ENCODE results near the gene AFP. TPM values are rescaled to one million over a fixed set of nuclear protein-coding genes. Genes with fewer than 3 reads are reported as not detected.

Gene AFP
- total and polyA plus RNA-seq, 4 donors = 0.10 to 8.4 (median 3.5) TPM

GRCh38 chr4:73479323-73479722, 43.3 kb downstream of the AFP start:
- no peaks in the 10 kb centered on the region for H3K27me3 ChIP-seq (ENCODE audit: control insufficient read depth, insufficient read depth, low read length)
- no peak overlapping the region for H3K27ac ChIP-seq (ENCODE audit: low read depth, low read length)
- H3K4me1 ChIP-seq (ENCODE audit: control insufficient read depth, insufficient read depth, low read length) = no peaks in the 10 kb centered on the region
- peaks cover 2% of the 10 kb centered on the region for H3K9me3 ChIP-seq (ENCODE audit: control insufficient read depth, insufficient read depth, low read length)
- DNase-seq (ENCODE audit: low read depth in 4 of 6, low spot score in 6 of 6) = no peak
- H3K4me3 ChIP-seq (ENCODE audit: low read depth, low read length) = no peak overlapping the region
- 80% methylated on average over 1 of the region's 1 CpG for WGBS (ENCODE audit: insufficient coverage)
- no peaks in the 10 kb centered on the region for H3K36me3 ChIP-seq (ENCODE audit: control insufficient read depth, insufficient read depth, low read length)

- Histone ChIP-seq H3K27me3 (ENCODE audit: control insufficient read depth, insufficient read depth, low read length) (no peaks in the 10 kb centered on the region), H3K4me1 (ENCODE audit: control insufficient read depth, insufficient read depth, low read length) (no peaks in the 10 kb centered on the region), H3K9me3 (ENCODE audit: control insufficient read depth, insufficient read depth, low read length) (no peaks in the 10 kb centered on the region), H3K27ac (ENCODE audit: low read depth, low read length) (no peak within 1 kb of the TSS), H3K36me3 (ENCODE audit: control insufficient read depth, insufficient read depth, low read length) (no peaks in the 10 kb centered on the region), H3K4me3 (ENCODE audit: low read depth, low read length) (no peak within 1 kb of the TSS)
- WGBS (ENCODE audit: insufficient coverage) = no CpG with 5 or more reads among the region's 2 CpGs
- no peak for DNase-seq (ENCODE audit: low read depth in 4 of 6, low spot score in 6 of 6)
Observed at GRCh38 chr4:73481358-73481757, 45.3 kb downstream of the AFP start, which contains the start of gene AFM. TSS of gene AFM (plus strand) at chr4:73481745. CDS start at chr4:73481776, 31 bp downstream.

- H3K36me3 ChIP-seq (ENCODE audit: control insufficient read depth, insufficient read depth, low read length) = no peaks in the 10 kb centered on the region
- DNase-seq (ENCODE audit: low read depth in 4 of 6, low spot score in 6 of 6) = no peak
- H3K27ac ChIP-seq (ENCODE audit: low read depth, low read length) = no peak overlapping the region
- no peaks in the 10 kb centered on the region for H3K4me1 ChIP-seq (ENCODE audit: control insufficient read depth, insufficient read depth, low read length)
- H3K27me3 ChIP-seq (ENCODE audit: control insufficient read depth, insufficient read depth, low read length) = no peaks in the 10 kb centered on the region
- H3K9me3 ChIP-seq (ENCODE audit: control insufficient read depth, insufficient read depth, low read length) = no peaks in the 10 kb centered on the region
- no peak overlapping the region for H3K4me3 ChIP-seq (ENCODE audit: low read depth, low read length)
Observed at GRCh38 chr4:73485085-73485484, 49.1 kb downstream of the AFP start.

- Histone ChIP-seq H3K4me1 (ENCODE audit: control insufficient read depth, insufficient read depth, low read length) (no peaks in the 10 kb centered on the region), H3K4me3 (ENCODE audit: low read depth, low read length) (no peak overlapping the region), H3K36me3 (ENCODE audit: control insufficient read depth, insufficient read depth, low read length) (no peaks in the 10 kb centered on the region), H3K9me3 (ENCODE audit: control insufficient read depth, insufficient read depth, low read length) (no peaks in the 10 kb centered on the region), H3K27me3 (ENCODE audit: control insufficient read depth, insufficient read depth, low read length) (no peaks in the 10 kb centered on the region), H3K27ac (ENCODE audit: low read depth, low read length) (no peak overlapping the region)
- no peak for DNase-seq (ENCODE audit: low read depth in 4 of 6, low spot score in 6 of 6)
Observed at GRCh38 chr4:73485596-73485995, 49.6 kb downstream of the AFP start.

- Histone ChIP-seq H3K27ac (ENCODE audit: low read depth, low read length) (no peak overlapping the region), H3K4me1 (ENCODE audit: control insufficient read depth, insufficient read depth, low read length) (no peaks in the 10 kb centered on the region), H3K9me3 (ENCODE audit: control insufficient read depth, insufficient read depth, low read length) (no peaks in the 10 kb centered on the region), H3K27me3 (ENCODE audit: control insufficient read depth, insufficient read depth, low read length) (no peaks in the 10 kb centered on the region), H3K36me3 (ENCODE audit: control insufficient read depth, insufficient read depth, low read length) (no peaks in the 10 kb centered on the region), H3K4me3 (ENCODE audit: low read depth, low read length) (no peak overlapping the region)
- WGBS (ENCODE audit: insufficient coverage) = no CpG with 5 or more reads among the region's 1 CpG
- no peak for DNase-seq (ENCODE audit: low read depth in 4 of 6, low spot score in 6 of 6)
Observed at GRCh38 chr4:73486497-73486896, 50.5 kb downstream of the AFP start.

- Histone ChIP-seq H3K36me3 (ENCODE audit: control insufficient read depth, insufficient read depth, low read length) (no peaks in the 10 kb centered on the region), H3K27ac (ENCODE audit: low read depth, low read length) (no peak overlapping the region), H3K27me3 (ENCODE audit: control insufficient read depth, insufficient read depth, low read length) (no peaks in the 10 kb centered on the region), H3K4me3 (ENCODE audit: low read depth, low read length) (no peak overlapping the region), H3K9me3 (ENCODE audit: control insufficient read depth, insufficient read depth, low read length) (no peaks in the 10 kb centered on the region), H3K4me1 (ENCODE audit: control insufficient read depth, insufficient read depth, low read length) (no peaks in the 10 kb centered on the region)
- no CpG with 5 or more reads among the region's 1 CpG for WGBS (ENCODE audit: insufficient coverage)
- DNase-seq (ENCODE audit: low read depth in 4 of 6, low spot score in 6 of 6) = no peak
Observed at GRCh38 chr4:73487233-73487632, 51.2 kb downstream of the AFP start.

- no peak overlapping the region for H3K4me3 ChIP-seq (ENCODE audit: low read depth, low read length)
- 60% methylated on average over 1 of the region's 4 CpGs for WGBS (ENCODE audit: insufficient coverage)
- no peak overlapping the region for H3K27ac ChIP-seq (ENCODE audit: low read depth, low read length)
- no peaks in the 10 kb centered on the region for H3K27me3 ChIP-seq (ENCODE audit: control insufficient read depth, insufficient read depth, low read length)
- no peaks in the 10 kb centered on the region for H3K9me3 ChIP-seq (ENCODE audit: control insufficient read depth, insufficient read depth, low read length)
- no peaks in the 10 kb centered on the region for H3K36me3 ChIP-seq (ENCODE audit: control insufficient read depth, insufficient read depth, low read length)
- no peaks in the 10 kb centered on the region for H3K4me1 ChIP-seq (ENCODE audit: control insufficient read depth, insufficient read depth, low read length)
- DNase-seq (ENCODE audit: low read depth in 4 of 6, low spot score in 6 of 6) = no peak
Observed at GRCh38 chr4:73499996-73500765, 64.2 kb downstream of the AFP start.

- Histone ChIP-seq H3K4me3 (ENCODE audit: low read depth, low read length) (no peak overlapping the region), H3K27ac (ENCODE audit: low read depth, low read length) (no peak overlapping the region), H3K9me3 (ENCODE audit: control insufficient read depth, insufficient read depth, low read length) (no peaks in the 10 kb centered on the region), H3K36me3 (ENCODE audit: control insufficient read depth, insufficient read depth, low read length) (no peaks in the 10 kb centered on the region), H3K27me3 (ENCODE audit: control insufficient read depth, insufficient read depth, low read length) (no peaks in the 10 kb centered on the region), H3K4me1 (ENCODE audit: control insufficient read depth, insufficient read depth, low read length) (no peaks in the 10 kb centered on the region)
- no peak for DNase-seq (ENCODE audit: low read depth in 4 of 6, low spot score in 6 of 6)
- WGBS (ENCODE audit: insufficient coverage) = 69% methylated on average over 3 of the region's 5 CpGs
Observed at GRCh38 chr4:73501664-73502265, 65.7 kb downstream of the AFP start.

GRCh38 chr4:73505567-73505966, 69.5 kb downstream of the AFP start:
- Histone ChIP-seq H3K36me3 (ENCODE audit: control insufficient read depth, insufficient read depth, low read length) (no peaks in the 10 kb centered on the region), H3K4me1 (ENCODE audit: control insufficient read depth, insufficient read depth, low read length) (no peaks in the 10 kb centered on the region), H3K27ac (ENCODE audit: low read depth, low read length) (no peak overlapping the region), H3K9me3 (ENCODE audit: control insufficient read depth, insufficient read depth, low read length) (no peaks in the 10 kb centered on the region), H3K4me3 (ENCODE audit: low read depth, low read length) (no peak overlapping the region), H3K27me3 (ENCODE audit: control insufficient read depth, insufficient read depth, low read length) (no peaks in the 10 kb centered on the region)
- WGBS (ENCODE audit: insufficient coverage) = no CpG with 5 or more reads among the region's 2 CpGs
- DNase-seq (ENCODE audit: low read depth in 4 of 6, low spot score in 6 of 6) = no peak
